ENCODE data around the gene SMAD2.

GRCh38 chr18:47829831-47830230 is 100.6 kb downstream of the SMAD2 start:
- TF ChIP-seq CTCF (IDR thresholded peaks at IDR 0.05) (no peak), TCF7L2 (IDR thresholded peaks at IDR 0.05; ENCODE audit: low read depth, low read length) (no peak)
